Sigmoid colon (tissue), 7 donors: ENCODE results near the gene MED26. TPM values are rescaled to one million over a fixed set of nuclear protein-coding genes. Genes with fewer than 3 reads are reported as not detected.

ENCODE experiments used
- DNase-seq: peaks from one replicate; pipeline ENCODE4 v3.0.0-alpha.2; 2019
- H3K27ac ChIP-seq, 4 donors: fragments of 200-600 bp; sonication (generic); one replicate each; pipeline ENCODE4 v1.5.1; 2016 to 2019; ENCODE audit warnings: mild to moderate bottlenecking in 1 of 4
- H3K27me3 ChIP-seq, 3 donors: fragments of 200-600 bp; sonication (generic); one replicate each; pipeline ENCODE4 v1.5.1; 2019; ENCODE audit warnings: mild to moderate bottlenecking in 1 of 3
- H3K36me3 ChIP-seq, 4 donors: fragments of 200-600 bp; sonication (generic); one replicate each; pipeline ENCODE4 v1.5.1; 2016 to 2019
- H3K4me1 ChIP-seq, 4 donors: fragments of 200-600 bp; sonication (generic); one replicate each; pipeline ENCODE4 v1.5.1; 2017 to 2019
- H3K4me3 ChIP-seq, 4 donors: fragments of 200-600 bp; sonication (generic); one replicate each; pipeline ENCODE4 v1.5.1; 2017 to 2019; ENCODE audit warnings: mild to moderate bottlenecking in 2 of 4, moderate library complexity in 1 of 4
- H3K9me3 ChIP-seq, 4 donors: fragments of 200-600 bp in 3 of 4; sonication (generic) in 3 of 4; one replicate each; pipeline versions ENCODE4 v1.5.1 to v1.6.1; 2013 to 2019
- EP300 ChIP-seq, 4 donors: sonication (generic); formaldehyde crosslinking; IDR thresholded peaks; one replicate each; pipeline ENCODE4 v1.6.1; 2017; ENCODE audit warnings: antibody characterized with exemption in 4 of 4
- POLR2A ChIP-seq, 2 donors: fragments of 450-650 bp; IDR thresholded peaks; one replicate each; pipeline ENCODE4 v1.6.1; 2016; ENCODE audit warnings: antibody characterized with exemption in 2 of 2, mild to moderate bottlenecking in 2 of 2, moderate library complexity in 2 of 2
- POLR2AphosphoS5 ChIP-seq, 4 donors: sonication (generic); formaldehyde crosslinking; IDR thresholded peaks; one replicate each; pipeline ENCODE4 v1.6.1; 2017; ENCODE audit warnings: antibody characterized with exemption in 4 of 4
- WGBS, 2 donors: extraction: QIAGEN DNeasy Blood & Tissue Kit; methylation state at CpG; one replicate each; pipeline ENCODE4 v1.1.7; 2013; 5-methylcytosine and 5-hydroxymethylcytosine counted together
- intact Hi-C: fragments of 100-400 bp; cut with DNase I; formaldehyde crosslinking; loops from one replicate; pipeline ENCODE4 v1.15.1; 2023
- polyA plus RNA-seq, 3 donors: library from polyadenylated mRNA; stranded (reverse); fragments of 200-250 nt; gene quantifications; one replicate each; pipeline ENCODE4 v1.2.3, GENCODE V29; 2013
- small RNA-seq, 3 donors: library from RNA; depleted of rRNA; stranded (forward); fragments of <200 nt; gene quantifications; one replicate each; pipeline ENCODE3, GENCODE V24; 2016
- total RNA-seq, 4 donors: library from RNA; depleted of rRNA; stranded (reverse); fragments of >200 nt; gene quantifications; one replicate each; pipeline ENCODE4 v1.1.0, GENCODE V29; 2016
- TF ChIP-seq, protein P1 (sequence below), 4 experiments: fragments of 450-650 bp in 3 of 4; fragments of 200-600 bp in 1 of 4; IDR thresholded peaks; one replicate each; pipeline ENCODE4 v1.5.1; 2016 to 2019; ENCODE audit warnings: antibody characterized with exemption in 4 of 4, mild to moderate bottlenecking in 3 of 4, moderate library complexity in 2 of 4
- donor health status: healthy with polysubstance abuse.
- donor health status: Bipolar disorder and iron deficiency.
- donor health status: healthy.

The MED26 gene
- total and polyA plus RNA-seq, 7 donors, result 3.0 to 7.9 (median 5.4) TPM

- no peak overlapping the region for H3K27ac ChIP-seq
- intact Hi-C loops, result no loop called here
- no peaks in the 10 kb centered on the region for H3K27me3 ChIP-seq
- H3K36me3 ChIP-seq, result peaks cover 80 to 100% (median 97%) of the 10 kb centered on the region in 4 donors
- 96 to 97% methylated on average over 29 of the region's 29 CpGs for WGBS, 2 donors
- TF ChIP-seq POLR2AphosphoS5 (IDR thresholded peaks at IDR 0.05) (no peak), EP300 (IDR thresholded peaks at IDR 0.05) (no peak), POLR2A (IDR thresholded peaks at IDR 0.05) (no peak)
- TF ChIP-seq, protein P1, sequence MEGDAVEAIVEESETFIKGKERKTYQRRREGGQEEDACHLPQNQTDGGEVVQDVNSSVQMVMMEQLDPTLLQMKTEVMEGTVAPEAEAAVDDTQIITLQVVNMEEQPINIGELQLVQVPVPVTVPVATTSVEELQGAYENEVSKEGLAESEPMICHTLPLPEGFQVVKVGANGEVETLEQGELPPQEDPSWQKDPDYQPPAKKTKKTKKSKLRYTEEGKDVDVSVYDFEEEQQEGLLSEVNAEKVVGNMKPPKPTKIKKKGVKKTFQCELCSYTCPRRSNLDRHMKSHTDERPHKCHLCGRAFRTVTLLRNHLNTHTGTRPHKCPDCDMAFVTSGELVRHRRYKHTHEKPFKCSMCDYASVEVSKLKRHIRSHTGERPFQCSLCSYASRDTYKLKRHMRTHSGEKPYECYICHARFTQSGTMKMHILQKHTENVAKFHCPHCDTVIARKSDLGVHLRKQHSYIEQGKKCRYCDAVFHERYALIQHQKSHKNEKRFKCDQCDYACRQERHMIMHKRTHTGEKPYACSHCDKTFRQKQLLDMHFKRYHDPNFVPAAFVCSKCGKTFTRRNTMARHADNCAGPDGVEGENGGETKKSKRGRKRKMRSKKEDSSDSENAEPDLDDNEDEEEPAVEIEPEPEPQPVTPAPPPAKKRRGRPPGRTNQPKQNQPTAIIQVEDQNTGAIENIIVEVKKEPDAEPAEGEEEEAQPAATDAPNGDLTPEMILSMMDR (IDR thresholded peaks at IDR 0.05), result no peak
- no peak for DNase-seq
- no peaks in the 10 kb centered on the region for H3K4me1 ChIP-seq
- H3K9me3 ChIP-seq, result no peaks in the 10 kb centered on the region
- H3K4me3 ChIP-seq, result no peak overlapping the region
These were observed 102.1 kb downstream of the MED26 start for GRCh38 chr19:16525751-16526481.

- H3K36me3 ChIP-seq, result peaks cover 80 to 100% (median 97%) of the 10 kb centered on the region in 4 donors
- DNase-seq, result no peak
- TF ChIP-seq, protein P1 (IDR thresholded peaks at IDR 0.05), result no peak
- TF ChIP-seq POLR2AphosphoS5 (IDR thresholded peaks at IDR 0.05) (no peak), EP300 (IDR thresholded peaks at IDR 0.05) (no peak), POLR2A (IDR thresholded peaks at IDR 0.05) (no peak)
- no peaks in the 10 kb centered on the region for H3K9me3 ChIP-seq
- H3K27me3 ChIP-seq, result no peaks in the 10 kb centered on the region
- no peaks in the 10 kb centered on the region for H3K4me1 ChIP-seq
- no peak overlapping the region for H3K27ac ChIP-seq
- intact Hi-C loops, result no loop called here
- H3K4me3 ChIP-seq, result no peak overlapping the region
- 95 to 97% methylated on average over 54 of the region's 54 CpGs for WGBS, 2 donors
These were observed 102.8 kb downstream of the MED26 start for GRCh38 chr19:16524991-16525734.

Small RNA genes within 50 kb of the gene (small RNA-seq; reads per million reads assigned to genes)
- gene RN7SL146P, result 0 reads per million in 3 donors

Other genes starting within 250 kb of the MED26 start
- 10 to 100 TPM; 15.0 to 38.2 (median 17.9) TPM for gene EPS15L1, start 156.2 kb downstream of the MED26 start, total RNA-seq
- 10 to 100 TPM; 14.4 to 25.6 (median 15.7) TPM for gene EPS15L1, start 156.2 kb downstream of the MED26 start, polyA plus RNA-seq
- gene CALR3, start 132.0 kb downstream of the MED26 start, total RNA-seq, result not detected
- gene CALR3, start 132.0 kb downstream of the MED26 start, polyA plus RNA-seq, result not detected
- 1 to 10 TPM; 3.8 to 10.0 (median 5.7) TPM for gene C19orf44, start 131.8 kb downstream of the MED26 start, total RNA-seq
- gene C19orf44, start 131.8 kb downstream of the MED26 start, polyA plus RNA-seq, result 1 to 10 TPM; 1.8 to 3.8 (median 1.8) TPM
- gene CHERP, start 85.8 kb downstream of the MED26 start, total RNA-seq, result 1 to 10 TPM; 5.6 to 8.6 (median 6.6) TPM
- gene CHERP, start 85.8 kb downstream of the MED26 start, polyA plus RNA-seq, result 10 to 100 TPM in 2 of 3 donors, 1 to 10 TPM in 1; 9.5 to 32.7 (median 14.4) TPM
- gene SLC35E1, start 55.8 kb downstream of the MED26 start, total RNA-seq, result 10 to 100 TPM; 20.3 to 27.4 (median 23.1) TPM
- 10 to 100 TPM in 2 of 3 donors, 1 to 10 TPM in 1; 9.7 to 26.6 (median 10.8) TPM for gene SLC35E1, start 55.8 kb downstream of the MED26 start, polyA plus RNA-seq
- gene SMIM7, start 31.9 kb upstream of the MED26 start, total RNA-seq, result 100 to 1,000 TPM in 2 of 4 donors, 10 to 100 TPM in 2; 65.2 to 110 (median 86.2) TPM
- gene SMIM7, start 31.9 kb upstream of the MED26 start, polyA plus RNA-seq, result 10 to 100 TPM; 82.5 to 99.7 (median 88.5) TPM
- 1 to 10 TPM; 2.3 to 7.5 (median 4.2) TPM for gene TMEM38A, start 32.9 kb upstream of the MED26 start, total RNA-seq
- gene TMEM38A, start 32.9 kb upstream of the MED26 start, polyA plus RNA-seq, result 1 to 10 TPM; 1.2 to 5.5 (median 2.3) TPM
- under 1 TPM in 1 of 4 donors, not detected in 3; under 0.01 TPM for gene NWD1, start 91.6 kb upstream of the MED26 start, total RNA-seq
- gene NWD1, start 91.6 kb upstream of the MED26 start, polyA plus RNA-seq, result under 1 TPM in 2 of 3 donors, not detected in 1; under 0.01 to 0.07 TPM
- gene SIN3B, start 201.2 kb upstream of the MED26 start, total RNA-seq, result 10 to 100 TPM; 23.9 to 67.3 (median 33.5) TPM
- 10 to 100 TPM in 1 of 3 donors, 1 to 10 TPM in 2; 5.1 to 26.1 (median 5.4) TPM for gene SIN3B, start 201.2 kb upstream of the MED26 start, polyA plus RNA-seq